MCF 10A (cell line): ENCODE data around the gene HNRNPA2B1. TPM values are rescaled to one million over a fixed set of nuclear protein-coding genes. Genes with fewer than 3 reads are reported as not detected.
"Not testable (repeated sequence)": the region's sequence is repeated elsewhere in the genome, so short reads cannot be mapped to it uniquely, and the experiment has no call there.

ENCODE experiments used
- BruUV-seq: library from RNA; stranded (reverse); fragments of 400-500 nt; replicated peaks from 2 replicates; lab custom pipeline; 2021; lab: Mats Ljungman, UMichigan
- CTCF ChIA-PET: fragments of 300-600 bp; sonication (Branson Sonifier 250); formaldehyde crosslinking; extraction: SDS; loops from one replicate; lab custom pipeline; 2021; ENCODE audit warnings: antibody characterized with exemption, inconsistent platforms; lab: Yijun Ruan, JAX
- POLR2A ChIA-PET: fragments of 300-600, 350-650 bp; sonication (Branson Sonifier 250); formaldehyde crosslinking; extraction: SDS; loops from one replicate; lab custom pipeline; 2020; ENCODE audit warnings: antibody characterized with exemption, inconsistent platforms; lab: Yijun Ruan, JAX
- DNase-seq: peaks from one replicate; pipeline ENCODE4 v3.0.0-alpha.2; 2018; ENCODE audit not compliant: unreplicated experiment
- H3K27ac Mint-ChIP-seq: one replicate; pipeline ENCODE4 v1.8.0; 2022; ENCODE audit warnings: mild to moderate bottlenecking, low read depth, mixed read lengths; ENCODE audit not compliant: unreplicated experiment
- H3K27me3 Mint-ChIP-seq: one replicate; pipeline ENCODE4 v1.8.0; 2022; ENCODE audit warnings: mixed read lengths; ENCODE audit not compliant: insufficient read depth, unreplicated experiment
- H3K36me3 Mint-ChIP-seq: one replicate; pipeline ENCODE4 v1.8.0; 2022; ENCODE audit warnings: mild to moderate bottlenecking, moderate library complexity, mixed read lengths; ENCODE audit not compliant: insufficient read depth, unreplicated experiment
- H3K4me1 Mint-ChIP-seq: one replicate; pipeline ENCODE4 v1.8.0; 2022; ENCODE audit warnings: mixed read lengths; ENCODE audit not compliant: insufficient read depth, unreplicated experiment
- H3K4me3 Mint-ChIP-seq: one replicate; pipeline ENCODE4 v1.8.0; 2022; ENCODE audit warnings: mild to moderate bottlenecking, moderate library complexity, mixed read lengths; ENCODE audit not compliant: unreplicated experiment
- H3K9me3 Mint-ChIP-seq: one replicate; pipeline ENCODE4 v1.8.0; 2022; ENCODE audit warnings: mixed read lengths; ENCODE audit not compliant: unreplicated experiment
- CTCF ChIP-seq: fragments of 200-600 bp; IDR thresholded peaks from one replicate; pipeline ENCODE4 v1.8.0; 2022; ENCODE audit warnings: antibody characterized with exemption, mild to moderate bottlenecking; ENCODE audit not compliant: unreplicated experiment
- intact Hi-C: fragments of 100-400 bp; cut with micrococcal nuclease; formaldehyde crosslinking; loops from 2 replicates; pipeline ENCODE4 v1.14.1; 2022
- total RNA-seq: library from RNA; stranded (reverse); gene quantifications from 2 replicates; pipeline ENCODE4 v1.2.3, GENCODE V29; 2022

Gene HNRNPA2B1
- total RNA-seq, 1 experiment from 2014 or later: 646 TPM

GRCh38 chr7:26155531-26156375 lies 44.8 kb downstream of the HNRNPA2B1 start:
- H3K36me3 Mint-ChIP-seq: no peaks in the 10 kb centered on the region
- BruUV-seq: no TSS peak
- POLR2A ChIA-PET: interaction anchor here (0.6 to 1.8 kb wide), 13 partner anchors 9 to 1962 kb away, joined by 3 to 9 read pairs (median 3); no protein-coding TSS in a partner anchor
- H3K4me3 Mint-ChIP-seq: peak overlapping the region; percentile 12
- CTCF ChIA-PET: interaction anchor here (0.5 to 2.2 kb wide), 5 partner anchors 16 to 72 kb away, joined by 3 to 12 read pairs (median 4); no protein-coding TSS in a partner anchor
- intact Hi-C loops: no loop called here
- DNase-seq: peak; percentile 61
- peak overlapping the region; percentile 68 for H3K27ac Mint-ChIP-seq
- no peaks in the 10 kb centered on the region for H3K9me3 Mint-ChIP-seq
- H3K27me3 Mint-ChIP-seq: no peaks in the 10 kb centered on the region
- TF ChIP-seq CTCF: no peak
- peaks cover 23% of the 10 kb centered on the region for H3K4me1 Mint-ChIP-seq

GRCh38 chr7:26153823-26154783 lies 46.4 kb downstream of the HNRNPA2B1 start:
- Mint-ChIP-seq H3K27me3 (no peaks in the 10 kb centered on the region), H3K36me3 (no peaks in the 10 kb centered on the region), H3K9me3 (no peaks in the 10 kb centered on the region), H3K27ac (no peak overlapping the region), H3K4me1 (peaks cover 23% of the 10 kb centered on the region), H3K4me3 (peak overlapping the region; percentile 66)
- POLR2A ChIA-PET: no interaction called here
- DNase-seq: no peak
- no peak for TF ChIP-seq CTCF
- intact Hi-C loops: loop anchor here (5.0 kb wide), 1 partner anchor 62 kb away; no protein-coding TSS in a partner anchor
- CTCF ChIA-PET: interaction anchor here (2.2 kb wide), 1 partner anchor 63 kb away, joined by 12 read pairs; no protein-coding TSS in a partner anchor
- no TSS peak for BruUV-seq

- ChIA-PET CTCF (no interaction called here), POLR2A (no interaction called here)
- peaks cover 23% of the 10 kb centered on the region for H3K4me1 Mint-ChIP-seq
- H3K9me3 Mint-ChIP-seq: no peaks in the 10 kb centered on the region
- H3K27me3 Mint-ChIP-seq: no peaks in the 10 kb centered on the region
- H3K36me3 Mint-ChIP-seq: no peaks in the 10 kb centered on the region
- BruUV-seq: no TSS peak
- H3K27ac Mint-ChIP-seq: no peak overlapping the region
- H3K4me3 Mint-ChIP-seq: peak overlapping the region; percentile 66
- no peak for DNase-seq
- intact Hi-C loops: loop anchor here (5.0 kb wide), 1 partner anchor 61 kb away; no protein-coding TSS in a partner anchor
- no peak for TF ChIP-seq CTCF
Measured at GRCh38 chr7:26153241-26153822, 47.2 kb downstream of the HNRNPA2B1 start.

- not testable (repeated sequence) for H3K36me3 Mint-ChIP-seq, DNase-seq, H3K27me3 Mint-ChIP-seq, H3K9me3 Mint-ChIP-seq, BruUV-seq, H3K27ac Mint-ChIP-seq
- peak overlapping the region; percentile 66 for H3K4me3 Mint-ChIP-seq
- CTCF ChIA-PET: interaction anchor here (0.8 to 1.2 kb wide), 2 partner anchors 13 to 213 kb away, joined by 3 to 5 read pairs; no protein-coding TSS in a partner anchor
- POLR2A ChIA-PET: interaction anchor here (0.7 to 1.2 kb wide), 5 partner anchors 9 to 1022 kb away, joined by 3 to 7 read pairs (median 4); no protein-coding TSS in a partner anchor
- peaks cover 23% of the 10 kb centered on the region for H3K4me1 Mint-ChIP-seq
- intact Hi-C loops: loop anchor here (5.0 kb wide), 1 partner anchor 61 kb away; no protein-coding TSS in a partner anchor
Measured at GRCh38 chr7:26152782-26153240, 47.7 kb downstream of the HNRNPA2B1 start.
